Measurements from ENCODE around the gene EIF2S2.

EIF2S2 gene

GRCh38 chr20:34061695-34062094 lies 50.3 kb downstream of the EIF2S2 start:
- no peak for DNase-seq

DNA sequence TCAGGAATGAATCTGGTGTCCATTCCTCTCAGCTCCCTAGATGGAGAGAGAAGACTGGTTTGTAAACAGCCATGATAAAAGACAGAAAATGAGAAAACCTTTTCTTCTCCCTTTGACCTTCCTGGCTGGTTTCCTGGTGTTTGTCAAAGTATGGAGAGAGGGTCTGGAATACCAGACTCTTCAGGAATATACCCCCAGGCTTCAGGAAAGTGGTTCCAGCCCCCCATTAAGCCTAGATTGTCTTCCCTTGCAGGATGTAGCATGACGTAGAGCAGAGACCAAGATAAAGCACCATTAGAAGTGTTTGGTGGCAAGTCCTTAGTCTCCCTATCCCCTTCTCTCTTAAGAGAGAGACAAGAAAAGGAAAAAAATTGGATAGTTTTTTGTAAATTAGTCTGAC lies 51.1 kb downstream of the EIF2S2 start:
- DNase-seq: no peak

DNA sequence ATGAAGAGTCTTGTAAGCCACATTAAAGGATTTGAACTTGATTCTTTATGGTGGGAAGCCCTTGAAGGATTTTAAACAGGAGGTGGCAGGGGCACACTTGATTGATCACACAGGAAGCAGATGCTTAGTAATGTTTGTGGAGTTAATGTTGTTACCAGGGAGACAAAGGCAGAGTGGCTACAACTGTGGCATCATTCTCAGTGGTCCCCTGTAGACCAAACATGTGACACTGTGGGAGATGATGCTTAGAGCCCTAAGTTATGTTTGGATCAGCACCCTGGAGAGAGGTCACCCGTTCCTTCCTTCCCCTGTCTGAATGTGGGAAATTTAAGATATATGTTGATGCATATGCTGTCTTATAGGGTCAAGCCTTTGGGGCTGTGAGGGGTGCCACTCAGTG lies 53.2 kb downstream of the EIF2S2 start:
- DNase-seq: peak; percentile 8

DNA sequence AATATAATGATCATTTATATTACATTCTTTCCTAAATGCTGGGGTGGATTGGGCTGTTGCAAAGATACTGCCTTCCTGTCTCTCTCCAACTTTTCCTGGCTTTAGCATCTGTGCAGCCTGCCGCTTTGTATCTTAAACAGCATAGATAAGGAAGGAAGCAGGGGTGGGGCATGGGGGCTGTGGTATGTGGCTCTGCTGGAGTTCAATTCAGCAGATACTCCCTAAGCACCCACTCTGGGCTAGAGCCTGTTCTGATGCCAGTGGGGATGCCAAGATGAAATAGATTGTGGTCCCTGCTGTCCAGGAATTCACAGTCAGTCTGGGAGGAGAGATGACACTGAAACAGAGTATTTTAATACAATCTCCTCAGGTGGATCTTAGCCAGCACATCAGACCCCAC lies 56.8 kb downstream of the EIF2S2 start:
- no peak for DNase-seq

GRCh38 chr20:34052414-34052813 lies 59.6 kb downstream of the EIF2S2 start:
- no peak for DNase-seq

GRCh38 chr20:34049897-34050695 lies 61.9 kb downstream of the EIF2S2 start:
- no peak for DNase-seq

GRCh38 chr20:34049389-34049788 lies 62.7 kb downstream of the EIF2S2 start:
- DNase-seq: no peak

- DNase-seq: no peak
Observed at GRCh38 chr20:34047917-34048316, 64.1 kb downstream of the EIF2S2 start.

DNA sequence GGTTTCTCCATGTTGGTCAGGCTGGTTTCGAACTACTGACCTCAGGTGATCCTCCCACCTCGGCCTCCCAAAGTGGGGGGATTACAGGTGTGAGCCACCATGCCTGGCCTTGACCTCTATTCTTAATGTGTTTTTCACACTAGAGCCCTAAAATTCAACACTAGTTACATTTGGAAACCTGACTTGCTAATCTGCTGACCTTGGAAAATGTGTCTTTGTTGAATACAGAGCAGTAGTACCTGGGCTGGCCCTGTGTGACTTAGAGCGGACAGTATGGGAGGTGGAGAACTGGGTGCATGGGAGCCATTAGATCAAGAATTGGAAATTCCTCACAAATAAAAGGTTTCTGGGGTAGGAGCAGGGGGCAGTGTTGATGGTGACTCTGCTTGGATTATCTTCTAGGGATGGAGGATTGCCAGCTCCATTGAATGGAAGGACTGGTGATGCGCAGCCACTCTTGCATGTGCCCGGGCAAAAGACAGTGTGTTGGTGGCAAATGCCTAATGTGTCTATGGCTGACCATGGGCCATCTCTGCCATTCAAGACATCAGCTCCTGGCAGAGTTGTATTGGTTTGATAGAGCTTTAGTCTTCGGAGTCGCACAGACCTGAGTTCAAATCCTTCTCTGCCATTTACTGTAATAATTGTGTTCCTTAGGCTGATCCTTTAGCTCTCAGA lies 64.9 kb downstream of the EIF2S2 start:
- no peak for DNase-seq

- no peak for DNase-seq
Observed at GRCh38 chr20:34045930-34046725, 65.9 kb downstream of the EIF2S2 start.

GRCh38 chr20:34045294-34045693 lies 66.7 kb downstream of the EIF2S2 start:
- DNase-seq: no peak

DNA sequence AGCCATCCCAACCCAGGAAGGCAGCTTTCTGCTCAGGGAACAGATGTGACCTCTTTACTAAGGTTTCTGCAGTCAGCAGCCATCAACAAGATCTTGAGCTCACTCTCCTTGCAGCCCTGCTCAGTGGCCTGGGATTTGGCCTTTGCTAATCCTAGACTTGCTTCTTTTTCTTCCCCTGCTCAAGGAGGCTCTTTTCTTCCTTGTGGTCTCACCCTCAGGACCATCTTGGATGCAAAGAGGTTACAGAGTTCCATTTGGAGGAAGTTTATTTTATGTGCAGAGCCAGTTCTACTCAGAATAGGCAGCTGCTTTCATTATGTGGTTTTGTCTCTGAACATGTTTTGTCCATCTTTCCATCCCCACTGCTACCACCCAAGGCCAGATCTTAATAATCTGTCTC lies 69.0 kb downstream of the EIF2S2 start:
- DNase-seq: no peak

- DNase-seq: no peak
Observed at GRCh38 chr20:34042262-34042661, 69.8 kb downstream of the EIF2S2 start.

- no peak for DNase-seq
Observed at GRCh38 chr20:34041226-34041625, 70.8 kb downstream of the EIF2S2 start.

DNA sequence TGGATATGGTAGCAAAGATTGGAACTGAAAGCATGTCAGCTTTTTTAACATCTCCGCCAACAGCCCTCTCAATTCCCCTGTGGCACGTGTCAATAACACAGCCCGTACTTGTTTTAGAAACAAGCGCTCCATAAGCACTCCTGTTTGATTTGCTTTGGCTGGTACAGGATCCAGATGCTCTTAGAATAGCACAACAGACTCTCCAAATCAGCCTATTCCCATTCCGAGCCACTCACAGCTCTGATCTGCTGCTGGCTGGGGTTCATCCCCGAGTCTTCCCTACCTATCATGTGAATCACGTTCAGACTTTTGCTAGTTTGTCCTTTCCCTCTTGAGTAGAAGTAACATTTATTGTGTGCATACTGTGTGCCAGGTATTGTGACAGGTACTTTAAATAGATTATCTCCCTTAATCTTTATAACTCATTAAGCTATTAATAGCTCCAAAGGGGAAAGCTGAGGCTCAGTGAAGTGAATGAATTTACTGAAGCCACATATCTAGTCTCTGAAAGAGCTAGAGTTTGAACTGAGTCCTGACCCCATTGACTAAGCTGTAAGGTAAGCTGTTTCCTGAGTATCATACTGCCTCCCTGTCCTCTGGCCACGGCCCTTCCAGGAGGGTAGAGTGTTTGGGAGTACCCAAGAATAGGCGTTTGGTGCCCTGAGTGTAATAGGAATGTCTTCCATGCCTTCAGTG lies 71.6 kb downstream of the EIF2S2 start:
- DNase-seq: no peak
